ENCODE data around the gene CDCA7L. TPM values are rescaled to one million over a fixed set of nuclear protein-coding genes. Genes with fewer than 3 reads are reported as not detected.

The CDCA7L gene
- total and polyA plus RNA-seq, 2 of the 4 experiments (the other 2 are of a cell fraction): 20.4 to 35.0 TPM

DNA sequence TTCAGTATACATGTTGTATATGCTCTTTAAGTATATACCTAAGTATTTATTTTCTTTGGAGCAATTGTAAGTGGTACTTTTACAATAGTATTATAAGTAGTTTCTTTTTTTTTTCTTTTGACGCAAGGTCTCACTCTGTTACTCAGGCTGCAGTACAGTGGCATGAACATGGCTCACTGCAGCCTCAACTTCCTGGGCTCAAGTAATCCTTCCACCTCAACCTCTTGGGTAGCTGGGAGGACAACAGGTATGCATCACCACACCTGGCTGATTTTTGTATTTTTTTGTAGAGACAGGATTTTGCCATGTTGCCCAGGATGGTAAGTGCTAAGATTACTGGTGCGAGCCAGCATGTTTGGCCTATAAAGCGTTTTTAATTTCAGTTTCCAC lies 13.7 kb upstream of the CDCA7L start:
- dilution Hi-C loops (cut with HindIII; ENCODE audit: low sequenced_read_pairs, unreplicated experiment) (no loop called here), in situ Hi-C loops (cut with MboI; ENCODE audit: low sequenced_read_pairs) (no loop called here), intact Hi-C loops (cut with micrococcal nuclease) (no loop called here)
- no peak overlapping the region for H2AK5ac ChIP-seq (ENCODE audit: low read depth, low read length)
- no peaks in the 10 kb centered on the region for H4K20me1 ChIP-seq (ENCODE audit: insufficient read depth, low read length)
- H3K36me3 ChIP-seq (ENCODE audit: control insufficient read depth, insufficient read depth, low read length): no peaks in the 10 kb centered on the region
- no peak for TF ChIP-seq CEBPB (IDR thresholded peaks at IDR 0.05; ENCODE audit: low read depth, low read length)
- no peak for TF ChIP-seq RAD21 (IDR thresholded peaks at IDR 0.05; ENCODE audit: low read length)
- TF ChIP-seq, protein P1, sequence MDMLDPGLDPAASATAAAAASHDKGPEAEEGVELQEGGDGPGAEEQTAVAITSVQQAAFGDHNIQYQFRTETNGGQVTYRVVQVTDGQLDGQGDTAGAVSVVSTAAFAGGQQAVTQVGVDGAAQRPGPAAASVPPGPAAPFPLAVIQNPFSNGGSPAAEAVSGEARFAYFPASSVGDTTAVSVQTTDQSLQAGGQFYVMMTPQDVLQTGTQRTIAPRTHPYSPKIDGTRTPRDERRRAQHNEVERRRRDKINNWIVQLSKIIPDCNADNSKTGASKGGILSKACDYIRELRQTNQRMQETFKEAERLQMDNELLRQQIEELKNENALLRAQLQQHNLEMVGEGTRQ (IDR thresholded peaks at IDR 0.05; ENCODE audit: low read depth, low read length): no peak
- TF ChIP-seq BHLHE40 (IDR thresholded peaks at IDR 0.05; ENCODE audit: low read depth, low read length): no peak
- TF ChIP-seq, protein P2, sequence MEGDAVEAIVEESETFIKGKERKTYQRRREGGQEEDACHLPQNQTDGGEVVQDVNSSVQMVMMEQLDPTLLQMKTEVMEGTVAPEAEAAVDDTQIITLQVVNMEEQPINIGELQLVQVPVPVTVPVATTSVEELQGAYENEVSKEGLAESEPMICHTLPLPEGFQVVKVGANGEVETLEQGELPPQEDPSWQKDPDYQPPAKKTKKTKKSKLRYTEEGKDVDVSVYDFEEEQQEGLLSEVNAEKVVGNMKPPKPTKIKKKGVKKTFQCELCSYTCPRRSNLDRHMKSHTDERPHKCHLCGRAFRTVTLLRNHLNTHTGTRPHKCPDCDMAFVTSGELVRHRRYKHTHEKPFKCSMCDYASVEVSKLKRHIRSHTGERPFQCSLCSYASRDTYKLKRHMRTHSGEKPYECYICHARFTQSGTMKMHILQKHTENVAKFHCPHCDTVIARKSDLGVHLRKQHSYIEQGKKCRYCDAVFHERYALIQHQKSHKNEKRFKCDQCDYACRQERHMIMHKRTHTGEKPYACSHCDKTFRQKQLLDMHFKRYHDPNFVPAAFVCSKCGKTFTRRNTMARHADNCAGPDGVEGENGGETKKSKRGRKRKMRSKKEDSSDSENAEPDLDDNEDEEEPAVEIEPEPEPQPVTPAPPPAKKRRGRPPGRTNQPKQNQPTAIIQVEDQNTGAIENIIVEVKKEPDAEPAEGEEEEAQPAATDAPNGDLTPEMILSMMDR (conservative IDR thresholded peaks at IDR 0.05; ENCODE audit: low read depth, low read length): no peak
- H2BK15ac ChIP-seq (ENCODE audit: low read depth, low read length): no peak overlapping the region
- H4K8ac ChIP-seq (ENCODE audit: low read depth in 2 of 2, low read length in 2 of 2): no peak overlapping the region
- ChIA-PET CTCF (no interaction called here), POLR2A (ENCODE audit: unreplicated experiment) (no interaction called here)
- ATAC-seq (ENCODE audit: low read depth): no peak
- H3K56ac ChIP-seq (ENCODE audit: extremely low read depth, insufficient read depth, low read length): no peak overlapping the region
- no peak overlapping the region for H3K9ac ChIP-seq (ENCODE audit: low read depth, low read length)
- no peak overlapping the region for H4K91ac ChIP-seq (ENCODE audit: insufficient read depth, low read depth, low read length)
- WGBS, 2 experiments (ENCODE audit: extremely low coverage in 2 of 2, insufficient read length in 1 of 2): no CpG with 5 or more reads among the region's 3 CpGs
- H3K79me1 ChIP-seq (ENCODE audit: low read depth in 1 of 2, low read length in 2 of 2): no peaks in the 10 kb centered on the region
- H3K14ac ChIP-seq (replicated peaks; ENCODE audit: low read depth, low read length): no peak overlapping the region
- H3K18ac ChIP-seq (ENCODE audit: low read depth, low read length): no peak overlapping the region
- no peak overlapping the region for H3K4me3 ChIP-seq (ENCODE audit: insufficient read depth, low read depth, low read length)
- H3K9me1 ChIP-seq (ENCODE audit: insufficient read depth, low read length): peaks cover 4% of the 10 kb centered on the region; the same call in 1 of the 2 replicates
- H2BK20ac ChIP-seq (ENCODE audit: low read depth, low read length): no peak overlapping the region
- H3K4me1 ChIP-seq (ENCODE audit: control insufficient read depth, insufficient read depth, low read length): peaks cover 2% of the 10 kb centered on the region; the same call in 1 of the 2 replicates
- H3K4ac ChIP-seq (ENCODE audit: low read depth, low read length): no peak overlapping the region
- no peak overlapping the region for H3K23ac ChIP-seq (ENCODE audit: low read depth, low read length)
- no peak overlapping the region for H3K4me2 ChIP-seq (ENCODE audit: low read depth, low read length)
- DNase-seq: no peak
- no peak overlapping the region for H2AFZ ChIP-seq (replicated peaks; ENCODE audit: low read length, poor library complexity)
- no peak overlapping the region for H2AK9ac ChIP-seq (replicated peaks; ENCODE audit: low read depth, low read length, poor library complexity)
- no TSS peak for BruUV-seq (replicated peaks)
- H3K27me3 ChIP-seq (ENCODE audit: control insufficient read depth, insufficient read depth, low read length): no peaks in the 10 kb centered on the region
- H2BK5ac ChIP-seq (ENCODE audit: low read depth, low read length, poor library complexity, severe bottlenecking): no peak overlapping the region
- no peak overlapping the region for H4K5ac ChIP-seq (ENCODE audit: low read depth, low read length)
- H3K27ac ChIP-seq (ENCODE audit: insufficient read depth, low read length): no peak overlapping the region
- H3K9me3 ChIP-seq (ENCODE audit: control insufficient read depth, insufficient read depth, low read length): no peaks in the 10 kb centered on the region
- no peak overlapping the region for H2BK120ac ChIP-seq (ENCODE audit: low read depth, low read length)
